GM18517 (cell line): ENCODE results near the gene ADTRP.

Source experiments
- ATAC-seq: cut with Tn5 transposase; IDR thresholded peaks from one replicate; pipeline ENCODE4 v1.9.1; 2021; ENCODE audit warnings: mild to moderate bottlenecking, moderate library complexity; ENCODE audit not compliant: unreplicated experiment

Gene ADTRP

DNA sequence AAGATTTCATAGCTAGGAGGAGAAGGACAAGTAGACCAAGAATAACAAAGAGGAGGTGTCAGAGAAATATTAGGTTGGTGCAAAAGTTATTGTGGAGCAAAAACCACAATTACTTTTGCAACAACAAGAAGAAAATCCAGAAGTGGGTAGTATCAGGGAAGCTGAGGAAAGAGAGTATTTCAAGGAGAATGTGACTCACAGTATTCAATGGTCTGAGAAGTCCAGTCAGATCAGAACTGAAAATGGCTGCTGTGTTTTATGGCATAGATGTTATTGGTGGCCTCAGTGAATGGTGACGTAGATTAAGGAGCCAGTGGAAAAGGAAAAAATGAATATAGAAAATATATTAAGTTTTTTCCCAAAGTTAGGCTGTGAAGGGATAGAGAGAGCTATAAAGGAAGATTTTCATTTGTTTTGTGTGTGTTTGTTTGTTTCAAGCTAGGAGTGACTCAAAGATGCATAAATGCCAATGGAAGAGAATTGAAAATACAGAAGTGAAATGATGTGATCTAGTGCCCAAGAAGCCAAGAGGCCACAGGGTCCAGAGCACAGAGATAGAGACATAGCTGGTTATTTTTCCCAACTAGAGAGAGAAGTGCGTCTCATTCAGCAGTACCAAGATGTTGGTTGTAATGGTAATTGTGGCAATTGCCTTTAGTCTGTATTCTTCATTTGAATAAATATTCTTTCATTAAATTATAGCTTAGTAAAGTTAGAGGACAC, 112.8 kb downstream of the ADTRP start:
- no peak for ATAC-seq
